Loucy (cell line): ENCODE data around the gene FECH.
A peak's percentile ranks its signal among the peaks of the same experiment; 100 is the strongest.

ENCODE experiments used
- H2AFZ ChIP-seq: fragments of 200-600 bp; sonication (generic); 2 replicates; pipeline ENCODE4 v1.6.0; 2016; ENCODE audit warnings: antibody characterized with exemption, mild to moderate bottlenecking, low read length, moderate library complexity
- H3F3A ChIP-seq: fragments of 200-600 bp; 2 replicates; pipeline ENCODE4 v1.6.0; 2016; ENCODE audit warnings: antibody characterized with exemption, low read depth, mild to moderate bottlenecking
- H3K27me3 ChIP-seq: fragments of 200-600 bp; sonication (generic); 2 replicates; pipeline ENCODE4 v1.6.1; 2014; ENCODE audit warnings: low read length, mild to moderate bottlenecking; ENCODE audit not compliant: insufficient read depth, poor library complexity, severe bottlenecking
- H3K36me3 ChIP-seq: fragments of 200-600 bp; sonication (generic); 2 replicates; pipeline ENCODE4 v1.6.1; 2016; ENCODE audit warnings: low read length; ENCODE audit not compliant: insufficient read depth
- H3K4me1 ChIP-seq: fragments of 200-600 bp; sonication (generic); 2 replicates; pipeline ENCODE4 v1.5.1; 2014; ENCODE audit warnings: low read length, mild to moderate bottlenecking; ENCODE audit not compliant: insufficient read depth, poor library complexity, severe bottlenecking
- H3K4me2 ChIP-seq: fragments of 200-600 bp; sonication (generic); 2 replicates; pipeline ENCODE4 v1.6.0; 2014; ENCODE audit warnings: antibody characterized with exemption, low read length, low read depth, mild to moderate bottlenecking; ENCODE audit not compliant: poor library complexity, severe bottlenecking
- H3K4me3 ChIP-seq: fragments of 200-600 bp; sonication (generic); 2 replicates; pipeline ENCODE4 v1.5.1; 2014; ENCODE audit warnings: low read length, mild to moderate bottlenecking, mixed read lengths; ENCODE audit not compliant: poor library complexity, severe bottlenecking
- H3K79me2 ChIP-seq: fragments of 200-600 bp; sonication (generic); 2 replicates; pipeline ENCODE4 v1.6.1; 2014; ENCODE audit warnings: low read length; ENCODE audit not compliant: insufficient read depth
- H3K9ac ChIP-seq: fragments of 200-600 bp; sonication (generic); 2 replicates; pipeline ENCODE4 v1.6.0; 2014; ENCODE audit warnings: mild to moderate bottlenecking, low read depth, low read length, moderate library complexity; ENCODE audit not compliant: poor library complexity, severe bottlenecking
- H3K9me2 ChIP-seq: fragments of 200-600 bp; sonication (generic); replicated peaks from 2 replicates; pipeline ENCODE4 v1.6.1; 2016; ENCODE audit warnings: low read depth, low read length, mixed read lengths
- H3K9me3 ChIP-seq: fragments of 200-600 bp; sonication (generic); 2 replicates; pipeline ENCODE4 v1.6.1; 2014; ENCODE audit warnings: mild to moderate bottlenecking, antibody characterized with exemption, low read length, low read depth; ENCODE audit not compliant: insufficient read depth
- H4K20me1 ChIP-seq: fragments of 200-600 bp; sonication (generic); 2 replicates; pipeline ENCODE4 v1.6.0; 2014; ENCODE audit warnings: antibody characterized with exemption, low read length, mild to moderate bottlenecking; ENCODE audit not compliant: insufficient read depth, poor library complexity, severe bottlenecking
- EZH2phosphoT487 ChIP-seq: fragments of 200-600 bp; IDR thresholded peaks from 2 replicates; pipeline ENCODE4 v1.6.1; 2018; ENCODE audit warnings: antibody characterized with exemption, mild to moderate bottlenecking, moderate library complexity, borderline replicate concordance
- TF ChIP-seq, protein P1 (sequence below): fragments of 200-600 bp; sonication (generic); conservative IDR thresholded peaks from 2 replicates; pipeline ENCODE4 v1.5.1; 2014; ENCODE audit warnings: mild to moderate bottlenecking, antibody characterized with exemption, low read length

The FECH gene

DNA sequence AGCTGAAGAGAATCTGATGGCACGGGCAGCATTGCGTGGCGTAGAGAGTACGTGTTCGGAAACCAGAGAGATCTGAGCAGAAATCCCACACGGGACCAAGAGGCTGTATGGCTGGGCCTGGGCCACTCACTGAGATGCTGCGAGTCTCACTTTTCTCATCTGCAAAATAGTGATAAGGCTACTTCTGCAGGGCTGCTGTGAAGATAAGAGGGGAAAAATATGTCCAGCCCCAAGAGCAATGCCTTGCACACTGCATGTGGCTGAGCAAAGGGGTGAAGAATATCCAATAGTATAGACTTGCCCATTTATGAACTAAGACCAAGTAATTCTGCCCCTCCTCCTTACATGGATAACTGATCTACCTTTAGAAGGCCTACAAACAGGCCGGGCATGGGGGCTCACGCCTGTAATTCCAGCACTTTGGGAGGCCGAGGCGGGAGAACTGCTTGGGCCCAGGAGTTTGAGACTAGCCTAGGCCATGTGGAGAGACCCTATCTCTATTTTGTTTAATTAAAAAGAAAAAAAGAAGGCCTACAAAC lies 3.1 kb downstream of the FECH start:
- TF ChIP-seq, protein P1, sequence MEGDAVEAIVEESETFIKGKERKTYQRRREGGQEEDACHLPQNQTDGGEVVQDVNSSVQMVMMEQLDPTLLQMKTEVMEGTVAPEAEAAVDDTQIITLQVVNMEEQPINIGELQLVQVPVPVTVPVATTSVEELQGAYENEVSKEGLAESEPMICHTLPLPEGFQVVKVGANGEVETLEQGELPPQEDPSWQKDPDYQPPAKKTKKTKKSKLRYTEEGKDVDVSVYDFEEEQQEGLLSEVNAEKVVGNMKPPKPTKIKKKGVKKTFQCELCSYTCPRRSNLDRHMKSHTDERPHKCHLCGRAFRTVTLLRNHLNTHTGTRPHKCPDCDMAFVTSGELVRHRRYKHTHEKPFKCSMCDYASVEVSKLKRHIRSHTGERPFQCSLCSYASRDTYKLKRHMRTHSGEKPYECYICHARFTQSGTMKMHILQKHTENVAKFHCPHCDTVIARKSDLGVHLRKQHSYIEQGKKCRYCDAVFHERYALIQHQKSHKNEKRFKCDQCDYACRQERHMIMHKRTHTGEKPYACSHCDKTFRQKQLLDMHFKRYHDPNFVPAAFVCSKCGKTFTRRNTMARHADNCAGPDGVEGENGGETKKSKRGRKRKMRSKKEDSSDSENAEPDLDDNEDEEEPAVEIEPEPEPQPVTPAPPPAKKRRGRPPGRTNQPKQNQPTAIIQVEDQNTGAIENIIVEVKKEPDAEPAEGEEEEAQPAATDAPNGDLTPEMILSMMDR, result no peak
- no peak for TF ChIP-seq EZH2phosphoT487
- Histone ChIP-seq H2AFZ (no peak overlapping the region), H3F3A (no peaks in the 10 kb centered on the region), H3K79me2 (peaks cover 11% of the 10 kb centered on the region; the same call in 1 of the 2 replicates), H3K27me3 (no peaks in the 10 kb centered on the region), H3K4me3 (no peak overlapping the region), H3K36me3 (no peaks in the 10 kb centered on the region), H3K9me3 (no peaks in the 10 kb centered on the region), H3K9ac (no peak overlapping the region), H3K4me2 (peak overlapping the region; percentile 16), H3K4me1 (peaks cover 36% of the 10 kb centered on the region), H4K20me1 (no peaks in the 10 kb centered on the region), H3K9me2 (no peaks in the 10 kb centered on the region)

DNA sequence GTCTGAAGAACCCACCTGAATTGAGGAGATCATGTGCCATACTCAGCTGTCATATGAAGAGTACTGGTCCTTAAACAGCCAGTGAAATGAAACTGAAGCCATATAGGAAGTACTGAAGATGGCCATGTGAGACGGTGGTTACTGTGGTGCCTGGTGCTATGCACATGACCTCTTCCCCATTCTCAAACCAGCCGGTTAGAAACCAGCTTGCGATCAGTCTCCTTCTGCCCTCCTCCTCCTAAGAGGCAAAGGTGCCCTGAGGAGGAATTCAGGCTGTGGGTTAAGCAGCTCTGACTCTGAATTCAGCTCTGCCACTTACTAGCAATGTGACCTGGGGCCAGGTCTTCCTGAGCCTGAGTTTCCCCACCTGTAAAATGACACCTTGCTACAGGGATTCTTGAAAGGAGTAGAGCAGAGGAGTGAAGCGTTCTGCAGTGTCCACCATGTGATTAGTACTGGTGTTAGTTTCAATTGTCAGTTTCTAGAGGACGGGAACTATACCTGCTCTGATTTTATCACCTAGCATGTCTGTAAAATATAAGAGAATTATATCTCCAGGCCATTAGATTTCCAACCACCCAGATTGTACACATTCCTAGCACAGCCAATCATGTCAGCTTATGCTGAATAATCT lies 5.1 kb downstream of the FECH start:
- no peaks in the 10 kb centered on the region for H3K36me3 ChIP-seq
- H3K9me3 ChIP-seq, result no peaks in the 10 kb centered on the region
- peaks cover 11% of the 10 kb centered on the region; the same call in 1 of the 2 replicates for H3K79me2 ChIP-seq
- no peak overlapping the region for H3K9ac ChIP-seq
- H4K20me1 ChIP-seq, result no peaks in the 10 kb centered on the region
- H3K4me1 ChIP-seq, result peaks cover 36% of the 10 kb centered on the region
- no peak overlapping the region for H3K4me3 ChIP-seq
- no peaks in the 10 kb centered on the region for H3F3A ChIP-seq
- peak overlapping the region; percentile 51; the same call in 1 of the 2 replicates for H2AFZ ChIP-seq
- TF ChIP-seq, protein P1, result no peak
- no peak for TF ChIP-seq EZH2phosphoT487
- no peaks in the 10 kb centered on the region for H3K27me3 ChIP-seq
- no peaks in the 10 kb centered on the region for H3K9me2 ChIP-seq
- peak overlapping the region; percentile 36 for H3K4me2 ChIP-seq

DNA sequence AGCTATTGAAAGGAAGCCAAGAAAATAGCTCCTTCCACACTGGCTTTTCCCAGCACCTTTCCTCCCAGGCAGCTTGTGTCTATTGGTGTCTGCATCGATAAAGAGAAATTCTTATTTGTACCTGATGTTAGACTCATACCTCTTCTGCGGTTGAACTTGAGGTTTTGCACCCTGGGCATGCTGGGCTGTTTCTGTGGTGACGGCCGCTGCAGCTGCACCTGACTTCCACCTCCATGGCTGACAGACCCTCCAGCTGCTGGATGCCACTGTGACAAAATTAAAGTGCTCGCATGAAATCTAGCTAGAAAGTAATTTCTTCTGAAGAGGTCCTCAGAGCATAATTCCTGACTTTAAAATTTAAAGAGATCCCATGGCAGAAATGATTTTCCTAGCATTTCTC lies 6.6 kb downstream of the FECH start:
- H3K4me2 ChIP-seq, result peak overlapping the region; percentile 37
- TF ChIP-seq EZH2phosphoT487, result no peak
- TF ChIP-seq, protein P1, result no peak

More for the DNA sequence above, 6.6 kb downstream of the FECH start:
- Histone ChIP-seq H4K20me1 (no peaks in the 10 kb centered on the region), H3K9me3 (no peaks in the 10 kb centered on the region), H3K27me3 (no peaks in the 10 kb centered on the region), H2AFZ (no peak overlapping the region), H3K4me3 (no peak overlapping the region), H3K9ac (no peak overlapping the region), H3K4me1 (peaks cover 26% of the 10 kb centered on the region), H3K9me2 (no peaks in the 10 kb centered on the region), H3K36me3 (no peaks in the 10 kb centered on the region), H3K79me2 (no peaks in the 10 kb centered on the region; the same call in 1 of the 2 replicates), H3F3A (no peaks in the 10 kb centered on the region)
